K562 (cell line): Measurements from ENCODE around the gene SPATA24.

Source experiments
- JUN ChIP-seq, 2 experiments: sonication (generic) in 1 of 2; formaldehyde crosslinking in 1 of 2; IDR thresholded peaks; 2 replicates each; pipeline versions ENCODE4 v1.6.1 to v1.8.0; 2012 to 2022; ENCODE audit warnings: borderline replicate concordance in 2 of 2, mild to moderate bottlenecking in 2 of 2, improper control_type of control experiment in 1 of 2, low read depth in 1 of 2, low read length in 1 of 2, missing genetic modification reagents in 1 of 2
- NCOR1 ChIP-seq: fragments of 450-650 bp; IDR thresholded peaks from 2 replicates; pipeline ENCODE4 v1.6.1; 2016; ENCODE audit warnings: mild to moderate bottlenecking, moderate library complexity
- NR3C1 ChIP-seq: sonication (generic); formaldehyde crosslinking; IDR thresholded peaks from 2 replicates; pipeline ENCODE4 v1.8.1; 2022; ENCODE audit warnings: missing genetic modification reagents
- POLR2A ChIP-seq: fragments of 450-650 bp; conservative IDR thresholded peaks from 2 replicates; pipeline ENCODE4 v1.6.1; 2016
- POLR2AphosphoS5 ChIP-seq: IDR thresholded peaks from 2 replicates; pipeline ENCODE4 v1.6.1; 2011; ENCODE audit warnings: mild to moderate bottlenecking, low read depth, low read length, moderate library complexity; ENCODE audit not compliant: control insufficient read depth, insufficient read depth
- RB1 ChIP-seq: fragments of 450-650 bp; IDR thresholded peaks from 2 replicates; pipeline ENCODE4 v1.6.1; 2017; ENCODE audit warnings: low read depth, mild to moderate bottlenecking
- SIN3A ChIP-seq, 2 experiments: fragments of 150-350 bp in 1 of 2; IDR thresholded peaks; 2 replicates each; pipeline ENCODE4 v1.6.1; 2011 to 2016; ENCODE audit warnings: borderline replicate concordance in 2 of 2, low read depth in 2 of 2, low read length in 2 of 2, mild to moderate bottlenecking in 2 of 2, moderate library complexity in 2 of 2; ENCODE audit not compliant: control insufficient read depth in 1 of 2
- ZNF764 ChIP-seq: fragments of 250-450 bp; sonication (Bioruptor Pico); IDR thresholded peaks from 2 replicates; pipeline ENCODE4 v1.4.0; 2020; ENCODE audit warnings: low read depth, mild to moderate bottlenecking, moderate library complexity
- TF ChIP-seq, protein P1 (sequence below), 3 experiments: IDR thresholded peaks in 2 of 3; conservative IDR thresholded peaks in 1 of 3; 2 replicates each; pipeline ENCODE4 v1.5.1; 2011 to 2012; ENCODE audit warnings: low read length in 3 of 3, mild to moderate bottlenecking in 3 of 3, control low read depth in 2 of 3, improper control_type of control experiment in 1 of 3, inconsistent platforms in 1 of 3, low read depth in 1 of 3, mixed read lengths in 1 of 3, moderate library complexity in 1 of 3; ENCODE audit not compliant: insufficient read depth in 2 of 3
- TF ChIP-seq, protein P2 (sequence below): fragments of 450-650 bp; IDR thresholded peaks from 2 replicates; pipeline ENCODE4 v1.6.1; 2014; ENCODE audit warnings: low read depth, mild to moderate bottlenecking, moderate library complexity, borderline replicate concordance
- TF ChIP-seq, protein P3 (sequence below), 2 experiments: fragments of 450-650 bp; IDR thresholded peaks; 2 replicates each; pipeline ENCODE4 v1.6.1; 2016
- TF ChIP-seq, protein P4 (sequence below), 2 experiments: fragments of 450-650 bp in 1 of 2; sonication (generic) in 1 of 2; formaldehyde crosslinking in 1 of 2; IDR thresholded peaks; 2 replicates each; pipeline versions ENCODE4 v1.7.1 to v1.9.0; 2016 to 2022; ENCODE audit warnings: inconsistent platforms in 1 of 2, mild to moderate bottlenecking in 1 of 2, missing genetic modification reagents in 1 of 2
- TF ChIP-seq, protein P5 (sequence below): fragments of 250-450 bp; sonication (Bioruptor Pico); IDR thresholded peaks from 2 replicates; pipeline ENCODE4 v1.5.0; 2021

DNA sequence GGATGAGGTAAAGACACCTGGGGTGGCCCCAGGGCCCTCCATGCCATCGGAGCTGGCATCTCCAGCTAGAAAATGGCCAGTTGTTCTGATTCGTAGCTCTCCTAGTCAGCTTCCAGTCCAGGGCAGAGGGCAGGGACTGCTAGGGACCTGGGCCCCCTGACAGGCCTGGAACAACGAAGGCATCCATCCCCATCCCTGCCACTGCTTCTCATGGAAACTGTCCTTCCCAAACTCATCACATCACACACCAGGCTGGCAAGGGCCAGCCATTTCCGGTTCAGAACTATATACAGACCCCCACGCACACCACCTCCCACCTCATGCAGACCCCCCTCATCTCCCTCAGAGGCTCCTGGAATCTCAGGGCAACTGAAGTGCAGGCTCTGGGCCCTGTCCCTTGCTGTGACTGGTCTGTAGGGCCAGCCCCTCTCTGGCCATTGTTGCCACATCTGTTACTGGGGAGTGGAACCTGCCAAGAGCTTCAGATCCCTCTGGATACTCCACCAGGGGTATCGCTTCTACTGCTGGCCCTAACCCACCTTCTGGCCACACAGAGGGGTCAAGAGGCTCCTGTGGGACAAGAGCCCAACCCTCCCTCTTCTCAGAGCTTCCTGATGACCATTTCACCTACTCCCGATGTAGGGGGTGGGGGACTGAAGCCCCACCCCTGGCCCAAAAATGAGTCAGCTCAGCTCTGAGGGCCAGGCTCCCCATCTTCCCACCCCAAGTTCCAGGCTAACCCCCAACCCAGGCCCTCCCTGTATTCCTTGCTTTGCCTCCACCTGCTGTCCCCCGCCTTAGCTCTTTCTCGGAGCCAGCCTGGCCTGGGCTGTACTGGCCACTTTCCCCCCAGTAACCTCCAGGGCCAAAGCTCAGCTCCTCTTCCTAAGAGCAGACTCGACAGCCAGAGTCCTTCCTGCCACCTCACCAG is 13.0 kb downstream of the SPATA24 start:
- TF ChIP-seq, protein P1, sequence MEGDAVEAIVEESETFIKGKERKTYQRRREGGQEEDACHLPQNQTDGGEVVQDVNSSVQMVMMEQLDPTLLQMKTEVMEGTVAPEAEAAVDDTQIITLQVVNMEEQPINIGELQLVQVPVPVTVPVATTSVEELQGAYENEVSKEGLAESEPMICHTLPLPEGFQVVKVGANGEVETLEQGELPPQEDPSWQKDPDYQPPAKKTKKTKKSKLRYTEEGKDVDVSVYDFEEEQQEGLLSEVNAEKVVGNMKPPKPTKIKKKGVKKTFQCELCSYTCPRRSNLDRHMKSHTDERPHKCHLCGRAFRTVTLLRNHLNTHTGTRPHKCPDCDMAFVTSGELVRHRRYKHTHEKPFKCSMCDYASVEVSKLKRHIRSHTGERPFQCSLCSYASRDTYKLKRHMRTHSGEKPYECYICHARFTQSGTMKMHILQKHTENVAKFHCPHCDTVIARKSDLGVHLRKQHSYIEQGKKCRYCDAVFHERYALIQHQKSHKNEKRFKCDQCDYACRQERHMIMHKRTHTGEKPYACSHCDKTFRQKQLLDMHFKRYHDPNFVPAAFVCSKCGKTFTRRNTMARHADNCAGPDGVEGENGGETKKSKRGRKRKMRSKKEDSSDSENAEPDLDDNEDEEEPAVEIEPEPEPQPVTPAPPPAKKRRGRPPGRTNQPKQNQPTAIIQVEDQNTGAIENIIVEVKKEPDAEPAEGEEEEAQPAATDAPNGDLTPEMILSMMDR (IDR thresholded peaks at IDR 0.05 in 2 of 3, conservative IDR thresholded peaks at IDR 0.05 in 1 of 3; ENCODE audit: insufficient read depth in 2 of 3, low read depth in 1 of 3, low read length in 3 of 3) = no peak
- TF ChIP-seq, protein P2, sequence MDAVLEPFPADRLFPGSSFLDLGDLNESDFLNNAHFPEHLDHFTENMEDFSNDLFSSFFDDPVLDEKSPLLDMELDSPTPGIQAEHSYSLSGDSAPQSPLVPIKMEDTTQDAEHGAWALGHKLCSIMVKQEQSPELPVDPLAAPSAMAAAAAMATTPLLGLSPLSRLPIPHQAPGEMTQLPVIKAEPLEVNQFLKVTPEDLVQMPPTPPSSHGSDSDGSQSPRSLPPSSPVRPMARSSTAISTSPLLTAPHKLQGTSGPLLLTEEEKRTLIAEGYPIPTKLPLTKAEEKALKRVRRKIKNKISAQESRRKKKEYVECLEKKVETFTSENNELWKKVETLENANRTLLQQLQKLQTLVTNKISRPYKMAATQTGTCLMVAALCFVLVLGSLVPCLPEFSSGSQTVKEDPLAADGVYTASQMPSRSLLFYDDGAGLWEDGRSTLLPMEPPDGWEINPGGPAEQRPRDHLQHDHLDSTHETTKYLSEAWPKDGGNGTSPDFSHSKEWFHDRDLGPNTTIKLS = no peak
- TF ChIP-seq POLR2A (no peak), ZNF764 (CRISPR knock-in tag) (no peak), POLR2AphosphoS5 (no peak), JUN (IDR thresholded peaks at IDR 0.05; ENCODE audit: borderline replicate concordance, low read depth, low read length) (no peak), JUN (CRISPR knock-in tag; IDR thresholded peaks at IDR 0.05; ENCODE audit: borderline replicate concordance) (no peak), SIN3A (IDR thresholded peaks at IDR 0.05; ENCODE audit: borderline replicate concordance in 2 of 2, control insufficient read depth in 1 of 2, low read depth in 2 of 2, low read length in 2 of 2) (no peak), NCOR1 (no peak), RB1 (no peak), NR3C1 (no peak)
- TF ChIP-seq, protein P3, sequence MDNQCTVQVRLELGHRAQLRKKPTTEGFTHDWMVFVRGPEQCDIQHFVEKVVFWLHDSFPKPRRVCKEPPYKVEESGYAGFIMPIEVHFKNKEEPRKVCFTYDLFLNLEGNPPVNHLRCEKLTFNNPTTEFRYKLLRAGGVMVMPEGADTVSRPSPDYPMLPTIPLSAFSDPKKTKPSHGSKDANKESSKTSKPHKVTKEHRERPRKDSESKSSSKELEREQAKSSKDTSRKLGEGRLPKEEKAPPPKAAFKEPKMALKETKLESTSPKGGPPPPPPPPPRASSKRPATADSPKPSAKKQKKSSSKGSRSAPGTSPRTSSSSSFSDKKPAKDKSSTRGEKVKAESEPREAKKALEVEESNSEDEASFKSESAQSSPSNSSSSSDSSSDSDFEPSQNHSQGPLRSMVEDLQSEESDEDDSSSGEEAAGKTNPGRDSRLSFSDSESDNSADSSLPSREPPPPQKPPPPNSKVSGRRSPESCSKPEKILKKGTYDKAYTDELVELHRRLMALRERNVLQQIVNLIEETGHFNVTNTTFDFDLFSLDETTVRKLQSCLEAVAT (IDR thresholded peaks at IDR 0.05) = no peak
- TF ChIP-seq, protein P4, sequence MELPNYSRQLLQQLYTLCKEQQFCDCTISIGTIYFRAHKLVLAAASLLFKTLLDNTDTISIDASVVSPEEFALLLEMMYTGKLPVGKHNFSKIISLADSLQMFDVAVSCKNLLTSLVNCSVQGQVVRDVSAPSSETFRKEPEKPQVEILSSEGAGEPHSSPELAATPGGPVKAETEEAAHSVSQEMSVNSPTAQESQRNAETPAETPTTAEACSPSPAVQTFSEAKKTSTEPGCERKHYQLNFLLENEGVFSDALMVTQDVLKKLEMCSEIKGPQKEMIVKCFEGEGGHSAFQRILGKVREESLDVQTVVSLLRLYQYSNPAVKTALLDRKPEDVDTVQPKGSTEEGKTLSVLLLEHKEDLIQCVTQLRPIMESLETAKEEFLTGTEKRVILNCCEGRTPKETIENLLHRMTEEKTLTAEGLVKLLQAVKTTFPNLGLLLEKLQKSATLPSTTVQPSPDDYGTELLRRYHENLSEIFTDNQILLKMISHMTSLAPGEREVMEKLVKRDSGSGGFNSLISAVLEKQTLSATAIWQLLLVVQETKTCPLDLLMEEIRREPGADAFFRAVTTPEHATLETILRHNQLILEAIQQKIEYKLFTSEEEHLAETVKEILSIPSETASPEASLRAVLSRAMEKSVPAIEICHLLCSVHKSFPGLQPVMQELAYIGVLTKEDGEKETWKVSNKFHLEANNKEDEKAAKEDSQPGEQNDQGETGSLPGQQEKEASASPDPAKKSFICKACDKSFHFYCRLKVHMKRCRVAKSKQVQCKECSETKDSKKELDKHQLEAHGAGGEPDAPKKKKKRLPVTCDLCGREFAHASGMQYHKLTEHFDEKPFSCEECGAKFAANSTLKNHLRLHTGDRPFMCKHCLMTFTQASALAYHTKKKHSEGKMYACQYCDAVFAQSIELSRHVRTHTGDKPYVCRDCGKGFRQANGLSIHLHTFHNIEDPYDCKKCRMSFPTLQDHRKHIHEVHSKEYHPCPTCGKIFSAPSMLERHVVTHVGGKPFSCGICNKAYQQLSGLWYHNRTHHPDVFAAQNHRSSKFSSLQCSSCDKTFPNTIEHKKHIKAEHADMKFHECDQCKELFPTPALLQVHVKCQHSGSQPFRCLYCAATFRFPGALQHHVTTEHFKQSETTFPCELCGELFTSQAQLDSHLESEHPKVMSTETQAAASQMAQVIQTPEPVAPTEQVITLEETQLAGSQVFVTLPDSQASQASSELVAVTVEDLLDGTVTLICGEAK (IDR thresholded peaks at IDR 0.05) = no peak
- TF ChIP-seq, protein P4 (CRISPR knock-in tag; IDR thresholded peaks at IDR 0.05) = no peak
- TF ChIP-seq, protein P5, sequence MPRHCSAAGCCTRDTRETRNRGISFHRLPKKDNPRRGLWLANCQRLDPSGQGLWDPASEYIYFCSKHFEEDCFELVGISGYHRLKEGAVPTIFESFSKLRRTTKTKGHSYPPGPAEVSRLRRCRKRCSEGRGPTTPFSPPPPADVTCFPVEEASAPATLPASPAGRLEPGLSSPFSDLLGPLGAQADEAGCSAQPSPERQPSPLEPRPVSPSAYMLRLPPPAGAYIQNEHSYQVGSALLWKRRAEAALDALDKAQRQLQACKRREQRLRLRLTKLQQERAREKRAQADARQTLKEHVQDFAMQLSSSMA = no peak
